Activated naive CD4-positive, alpha-beta T cell treated with Interleukin-2 at 50 U/mL for 16 hours (primary cell): Measurements from ENCODE around the gene RDH13.
"Not testable (repeated sequence)": the region's sequence is repeated elsewhere in the genome, so short reads cannot be mapped to it uniquely, and the experiment has no call there.

Experiments
- DNase-seq: peaks from one replicate; pipeline ENCODE4 v3.0.0-alpha.2; 2020

RDH13 gene

GRCh38 chr19:55062735-55063491, at the start of gene RDH13:
RDH13 (minus strand) TSS chr19:55063148; CDS start chr19:55063032, 116 bp downstream.
- DNase-seq, result peak; percentile 98

- no peak for DNase-seq
Measured at GRCh38 chr19:55112246-55112776, 49.4 kb upstream of the RDH13 start.

GRCh38 chr19:55111238-55111831, 48.4 kb upstream of the RDH13 start:
- no peak for DNase-seq

- no peak for DNase-seq
Measured at GRCh38 chr19:55109527-55110291, 46.8 kb upstream of the RDH13 start.

- not testable (repeated sequence) for DNase-seq
Measured at GRCh38 chr19:55107252-55107651, 44.3 kb upstream of the RDH13 start.

GRCh38 chr19:55106591-55106990, 43.6 kb upstream of the RDH13 start:
- no peak for DNase-seq

- DNase-seq, result no peak
Measured at GRCh38 chr19:55105237-55105636, 42.3 kb upstream of the RDH13 start.

- DNase-seq, result no peak
Measured at GRCh38 chr19:55103190-55103589, 40.2 kb upstream of the RDH13 start.

- DNase-seq, result no peak
Measured at GRCh38 chr19:55101261-55101660, 38.3 kb upstream of the RDH13 start.

- no peak for DNase-seq
Measured at GRCh38 chr19:55099557-55100506, 36.9 kb upstream of the RDH13 start.

- DNase-seq, result no peak
Measured at GRCh38 chr19:55098716-55099556, 36.0 kb upstream of the RDH13 start.

GRCh38 chr19:55097864-55098715, 35.1 kb upstream of the RDH13 start:
- no peak for DNase-seq

- DNase-seq, result no peak
Measured at GRCh38 chr19:55096061-55096701, 33.2 kb upstream of the RDH13 start.

GRCh38 chr19:55095260-55096060, 32.5 kb upstream of the RDH13 start:
- DNase-seq, result no peak

- no peak for DNase-seq
Measured at GRCh38 chr19:55094456-55095259, 31.7 kb upstream of the RDH13 start.

- no peak for DNase-seq
Measured at GRCh38 chr19:55092423-55093318, 29.7 kb upstream of the RDH13 start.

- no peak for DNase-seq
Measured at GRCh38 chr19:55091955-55092354, 29.0 kb upstream of the RDH13 start.
